Skin epidermis (tissue), 12 donors: ENCODE results near the gene VSIG1.
A peak's percentile ranks its signal among the peaks of the same experiment; 100 is the strongest.

Experiments
- H3K27ac ChIP-seq, 21 experiments: fragments of 200-600 bp; sonication (generic) in 11 of 21; one replicate each; pipeline ENCODE4 v1.5.0; 2020; ENCODE audit warnings: mild to moderate bottlenecking in 3 of 21, inconsistent platforms in 2 of 21, moderate library complexity in 2 of 21
- H3K4me3 ChIP-seq, 7 experiments: fragments of 200-600 bp; sonication (generic) in 2 of 7; one replicate each; pipeline ENCODE4 v1.5.0; 2020; ENCODE audit warnings: inconsistent platforms in 2 of 7, mild to moderate bottlenecking in 2 of 7, moderate library complexity in 1 of 7

VSIG1 gene

GRCh38 chrX:108123591-108124366 is 78.9 kb downstream of the VSIG1 start:
- H3K4me3 ChIP-seq: no peak overlapping the region
- peak overlapping the region in 5 of 21 experiments; percentile 5 to 62 (median 26) for H3K27ac ChIP-seq

- Histone ChIP-seq H3K27ac (no peak overlapping the region), H3K4me3 (no peak overlapping the region)
Measured at GRCh38 chrX:108126661-108127060, 81.8 kb downstream of the VSIG1 start.

GRCh38 chrX:108127152-108127551 is 82.3 kb downstream of the VSIG1 start:
- H3K4me3 ChIP-seq: no peak overlapping the region
- no peak overlapping the region for H3K27ac ChIP-seq
